ENCODE results near the gene VWA3B. TPM values are rescaled to one million over a fixed set of nuclear protein-coding genes. Genes with fewer than 3 reads are reported as not detected.
"Not testable (repeated sequence)": the region's sequence is repeated elsewhere in the genome, so short reads cannot be mapped to it uniquely, and the experiment has no call there.

VWA3B gene
- total RNA-seq, 1 donor = not detected

- H3K4me3 ChIP-seq (ENCODE audit: low read depth, low read length) = no peak overlapping the region
- TF ChIP-seq, protein P1, sequence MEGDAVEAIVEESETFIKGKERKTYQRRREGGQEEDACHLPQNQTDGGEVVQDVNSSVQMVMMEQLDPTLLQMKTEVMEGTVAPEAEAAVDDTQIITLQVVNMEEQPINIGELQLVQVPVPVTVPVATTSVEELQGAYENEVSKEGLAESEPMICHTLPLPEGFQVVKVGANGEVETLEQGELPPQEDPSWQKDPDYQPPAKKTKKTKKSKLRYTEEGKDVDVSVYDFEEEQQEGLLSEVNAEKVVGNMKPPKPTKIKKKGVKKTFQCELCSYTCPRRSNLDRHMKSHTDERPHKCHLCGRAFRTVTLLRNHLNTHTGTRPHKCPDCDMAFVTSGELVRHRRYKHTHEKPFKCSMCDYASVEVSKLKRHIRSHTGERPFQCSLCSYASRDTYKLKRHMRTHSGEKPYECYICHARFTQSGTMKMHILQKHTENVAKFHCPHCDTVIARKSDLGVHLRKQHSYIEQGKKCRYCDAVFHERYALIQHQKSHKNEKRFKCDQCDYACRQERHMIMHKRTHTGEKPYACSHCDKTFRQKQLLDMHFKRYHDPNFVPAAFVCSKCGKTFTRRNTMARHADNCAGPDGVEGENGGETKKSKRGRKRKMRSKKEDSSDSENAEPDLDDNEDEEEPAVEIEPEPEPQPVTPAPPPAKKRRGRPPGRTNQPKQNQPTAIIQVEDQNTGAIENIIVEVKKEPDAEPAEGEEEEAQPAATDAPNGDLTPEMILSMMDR (IDR thresholded peaks at IDR 0.05; ENCODE audit: insufficient read depth, low read length) = no peak
- no peak for DNase-seq (ENCODE audit: low read depth)
Observed at GRCh38 chr2:98297817-98298682, 211.1 kb downstream of the VWA3B start.

GRCh38 chr2:98298683-98299164, 211.8 kb downstream of the VWA3B start:
- no peak for DNase-seq (ENCODE audit: low read depth)
- TF ChIP-seq, protein P1 (IDR thresholded peaks at IDR 0.05; ENCODE audit: insufficient read depth, low read length) = no peak
- no peak overlapping the region for H3K4me3 ChIP-seq (ENCODE audit: low read depth, low read length)

GRCh38 chr2:98299211-98299905, 212.4 kb downstream of the VWA3B start:
- no peak for DNase-seq (ENCODE audit: low read depth)
- TF ChIP-seq, protein P1 (IDR thresholded peaks at IDR 0.05; ENCODE audit: insufficient read depth, low read length) = no peak
- H3K4me3 ChIP-seq (ENCODE audit: low read depth, low read length) = no peak overlapping the region

GRCh38 chr2:98300141-98300874, 213.3 kb downstream of the VWA3B start:
- no peak for DNase-seq (ENCODE audit: low read depth)
- no peak overlapping the region for H3K4me3 ChIP-seq (ENCODE audit: low read depth, low read length)
- TF ChIP-seq, protein P1 (IDR thresholded peaks at IDR 0.05; ENCODE audit: insufficient read depth, low read length) = no peak

GRCh38 chr2:98301469-98301868, 214.5 kb downstream of the VWA3B start:
- no peak for DNase-seq (ENCODE audit: low read depth)
- TF ChIP-seq, protein P1 (IDR thresholded peaks at IDR 0.05; ENCODE audit: insufficient read depth, low read length) = no peak
- no peak overlapping the region for H3K4me3 ChIP-seq (ENCODE audit: low read depth, low read length)

- not testable (repeated sequence) for DNase-seq (ENCODE audit: low read depth); H3K4me3 ChIP-seq (ENCODE audit: low read depth, low read length)
Observed at GRCh38 chr2:98307131-98307696, 220.2 kb downstream of the VWA3B start.
